ENCODE results near the gene KHDRBS2.

GRCh38 chr6:62075869-62076268 lies 210.2 kb downstream of the KHDRBS2 start:
- TF ChIP-seq, protein P1, sequence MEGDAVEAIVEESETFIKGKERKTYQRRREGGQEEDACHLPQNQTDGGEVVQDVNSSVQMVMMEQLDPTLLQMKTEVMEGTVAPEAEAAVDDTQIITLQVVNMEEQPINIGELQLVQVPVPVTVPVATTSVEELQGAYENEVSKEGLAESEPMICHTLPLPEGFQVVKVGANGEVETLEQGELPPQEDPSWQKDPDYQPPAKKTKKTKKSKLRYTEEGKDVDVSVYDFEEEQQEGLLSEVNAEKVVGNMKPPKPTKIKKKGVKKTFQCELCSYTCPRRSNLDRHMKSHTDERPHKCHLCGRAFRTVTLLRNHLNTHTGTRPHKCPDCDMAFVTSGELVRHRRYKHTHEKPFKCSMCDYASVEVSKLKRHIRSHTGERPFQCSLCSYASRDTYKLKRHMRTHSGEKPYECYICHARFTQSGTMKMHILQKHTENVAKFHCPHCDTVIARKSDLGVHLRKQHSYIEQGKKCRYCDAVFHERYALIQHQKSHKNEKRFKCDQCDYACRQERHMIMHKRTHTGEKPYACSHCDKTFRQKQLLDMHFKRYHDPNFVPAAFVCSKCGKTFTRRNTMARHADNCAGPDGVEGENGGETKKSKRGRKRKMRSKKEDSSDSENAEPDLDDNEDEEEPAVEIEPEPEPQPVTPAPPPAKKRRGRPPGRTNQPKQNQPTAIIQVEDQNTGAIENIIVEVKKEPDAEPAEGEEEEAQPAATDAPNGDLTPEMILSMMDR (IDR thresholded peaks at IDR 0.05; ENCODE audit: insufficient read depth, low read length), result no peak
- no peak for TF ChIP-seq POLR2AphosphoS5 (IDR thresholded peaks at IDR 0.05; ENCODE audit: low read depth)
- TF ChIP-seq SPI1 (IDR thresholded peaks at IDR 0.05; ENCODE audit: borderline replicate concordance, low read depth), result no peak
